BLaER1 treated with 17β-estradiol and CSF1 and Interleukin-3, amounts not matched to agents 10 nM and 100 nM (cell line): ENCODE data around the gene C19orf47.

Experiments used
- H3K27ac ChIP-seq, 11 experiments: shearing (Covaris generic); formaldehyde crosslinking; 2 replicates each; pipeline ENCODE4 v1.8.1; 2022
- H3K27me3 ChIP-seq, 11 experiments: shearing (Covaris generic); formaldehyde crosslinking; 2 replicates each; pipeline ENCODE4 v1.8.1; 2022
- H3K36me3 ChIP-seq, 11 experiments: shearing (Covaris generic); formaldehyde crosslinking; 2 replicates each; pipeline ENCODE4 v1.8.1; 2022
- H3K4me1 ChIP-seq, 10 experiments: shearing (Covaris generic); formaldehyde crosslinking; 2 replicates each; pipeline ENCODE4 v1.8.1; 2022
- H3K4me2 ChIP-seq, 11 experiments: shearing (Covaris generic); formaldehyde crosslinking; 2 replicates each; pipeline ENCODE4 v1.8.1; 2022
- H3K4me3 ChIP-seq, 10 experiments: shearing (Covaris generic); formaldehyde crosslinking; 2 replicates each; pipeline ENCODE4 v1.8.1; 2022
- H3K9ac ChIP-seq, 11 experiments: shearing (Covaris generic); formaldehyde crosslinking; 2 replicates each; pipeline ENCODE4 v1.8.1; 2022
- H3K9me3 ChIP-seq, 11 experiments: shearing (Covaris generic); formaldehyde crosslinking; replicated peaks in 1 of 11; 2 replicates each; pipeline ENCODE4 v1.8.1; 2022
- H4K20me1 ChIP-seq, 11 experiments: shearing (Covaris generic); formaldehyde crosslinking; 2 replicates each; pipeline ENCODE4 v1.8.1; 2022
- Cebpa-rat ChIP-seq, 11 experiments: shearing (Covaris generic); IDR thresholded peaks; 2 replicates each; pipeline ENCODE4 v1.8.1; 2022

Gene C19orf47

GRCh38 chr19:40282209-40282580 lies 66.0 kb downstream of the C19orf47 start:
- Histone ChIP-seq H3K27ac (peak overlapping the region in 9 of 11 experiments; percentile 13 to 93 (median 44); a peak in 14 of 22 replicates), H3K9me3 (no peaks in the 10 kb centered on the region), H3K36me3 (peaks cover 0 to 18% (median 9%) of the 10 kb centered on the region in 11 experiments; a peak in 10 of 22 replicates), H3K4me2 (peak overlapping the region; percentile 83 to 99 (median 93)), H4K20me1 (peaks cover 61 to 76% (median 70%) of the 10 kb centered on the region in 11 experiments; a peak in 21 of 22 replicates), H3K27me3 (no peaks in the 10 kb centered on the region), H3K4me1 (peaks cover 80 to 89% (median 87%) of the 10 kb centered on the region in 10 experiments), H3K9ac (peak overlapping the region in 10 of 11 experiments; percentile 68 to 97 (median 94); a peak in 13 of 22 replicates), H3K4me3 (no peak overlapping the region)
- no peak for TF ChIP-seq Cebpa-rat (IDR thresholded peaks at IDR 0.05)

- peaks cover 77 to 89% (median 86%) of the 10 kb centered on the region in 10 experiments for H3K4me1 ChIP-seq
- peak overlapping the region; percentile 20 to 96 (median 73); a peak in 19 of 22 replicates for H3K9ac ChIP-seq
- peak overlapping the region; percentile 83 to 99 (median 93) for H3K4me2 ChIP-seq
- H3K36me3 ChIP-seq, result peaks cover 0 to 23% (median 10%) of the 10 kb centered on the region in 11 experiments; a peak in 11 of 22 replicates
- H3K9me3 ChIP-seq, result no peaks in the 10 kb centered on the region
- H3K27ac ChIP-seq, result peak overlapping the region in 9 of 11 experiments; percentile 13 to 93 (median 44); a peak in 15 of 22 replicates
- H3K27me3 ChIP-seq, result no peaks in the 10 kb centered on the region
- TF ChIP-seq Cebpa-rat (IDR thresholded peaks at IDR 0.05), result no peak
- H4K20me1 ChIP-seq, result peaks cover 67 to 82% (median 76%) of the 10 kb centered on the region in 11 experiments; a peak in 21 of 22 replicates
- peak overlapping the region in 1 of 10 experiments; percentile 10; a peak in 2 of 20 replicates for H3K4me3 ChIP-seq
Observed at GRCh38 chr19:40281381-40282208, 66.6 kb downstream of the C19orf47 start.

- Histone ChIP-seq H3K27me3 (no peaks in the 10 kb centered on the region), H4K20me1 (peaks cover 75 to 90% (median 84%) of the 10 kb centered on the region in 11 experiments; a peak in 21 of 22 replicates), H3K9ac (peak overlapping the region; percentile 58 to 96 (median 81); a peak in 18 of 22 replicates), H3K4me2 (peak overlapping the region; percentile 83 to 99 (median 93)), H3K27ac (peak overlapping the region in 10 of 11 experiments; percentile 65 to 93 (median 78); a peak in 18 of 22 replicates), H3K9me3 (no peaks in the 10 kb centered on the region), H3K36me3 (peaks cover 0 to 25% (median 10%) of the 10 kb centered on the region in 11 experiments; a peak in 11 of 22 replicates), H3K4me3 (peak overlapping the region in 3 of 10 experiments; percentile 13 to 55 (median 52); a peak in 5 of 20 replicates), H3K4me1 (peaks cover 68 to 89% (median 86%) of the 10 kb centered on the region in 10 experiments)
- TF ChIP-seq Cebpa-rat (IDR thresholded peaks at IDR 0.05), result no peak
Observed at GRCh38 chr19:40280608-40281221, 67.5 kb downstream of the C19orf47 start.

GRCh38 chr19:40279761-40280607 lies 68.2 kb downstream of the C19orf47 start:
- H4K20me1 ChIP-seq, result peaks cover 80 to 96% (median 90%) of the 10 kb centered on the region in 11 experiments; a peak in 21 of 22 replicates
- no peaks in the 10 kb centered on the region for H3K27me3 ChIP-seq
- no peak for TF ChIP-seq Cebpa-rat (IDR thresholded peaks at IDR 0.05)
- H3K4me1 ChIP-seq, result peaks cover 72 to 93% (median 90%) of the 10 kb centered on the region in 10 experiments
- no peaks in the 10 kb centered on the region for H3K9me3 ChIP-seq
- peaks cover 0 to 25% (median 10%) of the 10 kb centered on the region in 11 experiments; a peak in 11 of 22 replicates for H3K36me3 ChIP-seq
- peak overlapping the region; percentile 55 to 93 (median 78); a peak in 21 of 22 replicates for H3K27ac ChIP-seq
- H3K4me3 ChIP-seq, result peak overlapping the region; percentile 34 to 59 (median 50); a peak in 19 of 20 replicates
- H3K4me2 ChIP-seq, result peak overlapping the region; percentile 83 to 99 (median 93)
- H3K9ac ChIP-seq, result peak overlapping the region; percentile 58 to 96 (median 81)

GRCh38 chr19:40279120-40279551 lies 69.1 kb downstream of the C19orf47 start:
- Histone ChIP-seq H3K4me2 (peak overlapping the region; percentile 83 to 99 (median 93)), H3K9me3 (no peaks in the 10 kb centered on the region), H3K27ac (peak overlapping the region; percentile 55 to 93 (median 78); a peak in 21 of 22 replicates), H3K36me3 (peaks cover 0 to 25% (median 10%) of the 10 kb centered on the region in 11 experiments; a peak in 11 of 22 replicates), H3K27me3 (no peaks in the 10 kb centered on the region), H3K4me3 (peak overlapping the region; percentile 34 to 59 (median 50)), H3K4me1 (peaks cover 80 to 98% (median 97%) of the 10 kb centered on the region in 10 experiments), H4K20me1 (peaks cover 88 to 99% (median 98%) of the 10 kb centered on the region in 11 experiments), H3K9ac (peak overlapping the region; percentile 58 to 96 (median 81))
- TF ChIP-seq Cebpa-rat (IDR thresholded peaks at IDR 0.05), result no peak

- Histone ChIP-seq H3K4me2 (peak overlapping the region; percentile 83 to 99 (median 93)), H4K20me1 (peaks cover 90 to 99% (median 98%) of the 10 kb centered on the region in 11 experiments), H3K27me3 (no peaks in the 10 kb centered on the region), H3K9me3 (no peaks in the 10 kb centered on the region), H3K4me3 (peak overlapping the region; percentile 34 to 59 (median 50); a peak in 19 of 20 replicates), H3K9ac (peak overlapping the region; percentile 58 to 96 (median 81)), H3K27ac (peak overlapping the region; percentile 55 to 93 (median 78); a peak in 21 of 22 replicates), H3K4me1 (peaks cover 81 to 98% (median 97%) of the 10 kb centered on the region in 10 experiments), H3K36me3 (peaks cover 0 to 25% (median 10%) of the 10 kb centered on the region in 11 experiments; a peak in 11 of 22 replicates)
- no peak for TF ChIP-seq Cebpa-rat (IDR thresholded peaks at IDR 0.05)
Observed at GRCh38 chr19:40278361-40279035, 69.7 kb downstream of the C19orf47 start.

GRCh38 chr19:40277356-40278059 lies 70.7 kb downstream of the C19orf47 start:
- Histone ChIP-seq H3K9me3 (no peaks in the 10 kb centered on the region), H3K4me2 (peak overlapping the region; percentile 83 to 99 (median 93)), H3K4me1 (peaks cover 78 to 98% (median 97%) of the 10 kb centered on the region in 10 experiments), H3K27me3 (no peaks in the 10 kb centered on the region), H4K20me1 (peaks cover 90 to 99% (median 98%) of the 10 kb centered on the region in 11 experiments), H3K27ac (peak overlapping the region in 9 of 11 experiments; percentile 27 to 93 (median 78); a peak in 12 of 22 replicates), H3K9ac (peak overlapping the region; percentile 5 to 96 (median 71); a peak in 17 of 22 replicates), H3K36me3 (peaks cover 4 to 33% (median 13%) of the 10 kb centered on the region in 11 experiments; a peak in 15 of 22 replicates), H3K4me3 (no peak overlapping the region; a peak in 1 of 20 replicates)
- TF ChIP-seq Cebpa-rat (IDR thresholded peaks at IDR 0.05), result no peak
